ENCODE measurements around the gene STAC.

The STAC gene

GRCh38 chr3:36520241-36521006, 140.1 kb downstream of the STAC start:
- TF ChIP-seq POLR2AphosphoS5 (IDR thresholded peaks at IDR 0.05; ENCODE audit: low read depth, low read length), result no peak
- TF ChIP-seq REST (IDR thresholded peaks at IDR 0.05; ENCODE audit: insufficient read depth in 1 of 2, low read depth in 2 of 2, low read length in 2 of 2), result no peak

GRCh38 chr3:36521007-36521379, 140.7 kb downstream of the STAC start:
- no peak for TF ChIP-seq SIN3A (IDR thresholded peaks at IDR 0.05; ENCODE audit: borderline replicate concordance, insufficient read depth, low read length)
- no peak for TF ChIP-seq REST (IDR thresholded peaks at IDR 0.05; ENCODE audit: insufficient read depth in 1 of 2, low read depth in 2 of 2, low read length in 2 of 2)
- TF ChIP-seq POLR2AphosphoS5 (IDR thresholded peaks at IDR 0.05; ENCODE audit: low read depth, low read length), result no peak
- no peak for TF ChIP-seq FOXP2 (optimal IDR thresholded peaks at IDR 0.05; ENCODE audit: borderline replicate concordance, extremely low read depth, extremely low read length, insufficient read depth)
- no peak for TF ChIP-seq TAF1 (IDR thresholded peaks at IDR 0.05; ENCODE audit: borderline replicate concordance, insufficient read depth, low read length)

- TF ChIP-seq REST (IDR thresholded peaks at IDR 0.05; ENCODE audit: insufficient read depth in 1 of 2, low read depth in 2 of 2, low read length in 2 of 2), result no peak
- no peak for TF ChIP-seq SIN3A (IDR thresholded peaks at IDR 0.05; ENCODE audit: borderline replicate concordance, insufficient read depth, low read length)
- no peak for TF ChIP-seq FOXP2 (optimal IDR thresholded peaks at IDR 0.05; ENCODE audit: borderline replicate concordance, extremely low read depth, extremely low read length, insufficient read depth)
- no peak for TF ChIP-seq POLR2AphosphoS5 (IDR thresholded peaks at IDR 0.05; ENCODE audit: low read depth, low read length)
- TF ChIP-seq TAF1 (IDR thresholded peaks at IDR 0.05; ENCODE audit: borderline replicate concordance, insufficient read depth, low read length), result no peak
Observed at GRCh38 chr3:36524560-36524959, 144.3 kb downstream of the STAC start.

- TF ChIP-seq FOXP2 (optimal IDR thresholded peaks at IDR 0.05; ENCODE audit: borderline replicate concordance, extremely low read depth, extremely low read length, insufficient read depth), result no peak
- no peak for TF ChIP-seq SIN3A (IDR thresholded peaks at IDR 0.05; ENCODE audit: borderline replicate concordance, insufficient read depth, low read length)
- no peak for TF ChIP-seq TAF1 (IDR thresholded peaks at IDR 0.05; ENCODE audit: borderline replicate concordance, insufficient read depth, low read length)
- TF ChIP-seq REST (IDR thresholded peaks at IDR 0.05; ENCODE audit: insufficient read depth in 1 of 2, low read depth in 2 of 2, low read length in 2 of 2), result no peak
Observed at GRCh38 chr3:36525115-36525801, 145.0 kb downstream of the STAC start.
